Endothelial cell of umbilical vein (primary cell): ENCODE measurements around the gene MKNK1. TPM values are rescaled to one million over a fixed set of nuclear protein-coding genes. Genes with fewer than 3 reads are reported as not detected.

Experiments
- BruUV-seq: library from RNA; stranded (reverse); fragments of 400-500 nt; replicated peaks from 2 replicates; lab custom pipeline; 2021; lab: Mats Ljungman, UMichigan
- CTCF ChIA-PET: fragments of 300-600, 350-600 bp; sonication (Branson Sonifier 250); formaldehyde crosslinking; loops from one replicate; lab custom pipeline; 2021; ENCODE audit warnings: antibody characterized with exemption, inconsistent platforms; lab: Charles Lee
- POLR2A ChIA-PET: fragments of 300-600, 350-600 bp; sonication (Branson Sonifier 250); formaldehyde crosslinking; loops from one replicate; lab custom pipeline; 2021; ENCODE audit warnings: antibody characterized with exemption, inconsistent platforms; lab: Charles Lee
- DNase-seq: peaks from one replicate; pipeline ENCODE4 v3.0.0-alpha.2; 2011; ENCODE audit warnings: low read depth, low spot score
- FAIRE-seq: peaks from 2 replicates; lab custom pipeline; 2011; peaks lifted over from hg19 to GRCh38; lab: Jason Lieb, UNC
- H2AFZ ChIP-seq: 2 replicates; pipeline ENCODE4 v1.6.0; 2012; ENCODE audit warnings: low read depth, low read length, control low read depth, inconsistent platforms
- H3K27ac ChIP-seq: 2 replicates; pipeline ENCODE4 v1.5.1; 2011; ENCODE audit warnings: low read depth, mild to moderate bottlenecking, control low read depth, low read length, moderate library complexity; ENCODE audit not compliant: insufficient read depth
- H3K27me3 ChIP-seq, 2 experiments: 2 replicates each; pipeline versions ENCODE4 v1.6.0 to v1.6.1; 2011; ENCODE audit warnings: low read length in 2 of 2, mixed read lengths in 1 of 2; ENCODE audit not compliant: control insufficient read depth in 2 of 2, insufficient read depth in 2 of 2
- H3K36me3 ChIP-seq, 2 experiments: 2 replicates in 1 of 2; 3 replicates in 1 of 2; pipeline ENCODE4 v1.5.1; 2011; ENCODE audit warnings: low read length in 2 of 2, mild to moderate bottlenecking in 1 of 2, moderate library complexity in 1 of 2; ENCODE audit not compliant: control insufficient read depth in 2 of 2, insufficient read depth in 2 of 2; ENCODE audit errors: extremely low read depth in 1 of 2
- H3K4me1 ChIP-seq: 3 replicates; pipeline ENCODE4 v1.5.1; 2011; ENCODE audit warnings: mild to moderate bottlenecking, low read length; ENCODE audit not compliant: control insufficient read depth, insufficient read depth; ENCODE audit errors: extremely low read depth
- H3K4me2 ChIP-seq: 2 replicates; pipeline ENCODE4 v1.6.1; 2011; ENCODE audit warnings: low read length, control low read depth, mixed read lengths; ENCODE audit not compliant: insufficient read depth
- H3K4me3 ChIP-seq, 3 experiments: fragments of 200-600 bp in 1 of 3; sonication (generic), shearing (Covaris generic) in 1 of 3; replicated peaks in 1 of 3; 2 replicates each; pipeline ENCODE4 v1.5.1; 2011 to 2016; ENCODE audit warnings: control low read depth in 3 of 3, low read length in 3 of 3, mild to moderate bottlenecking in 2 of 3, inconsistent platforms in 1 of 3, low read depth in 1 of 3, moderate library complexity in 1 of 3; ENCODE audit not compliant: insufficient read depth in 1 of 3
- H3K79me2 ChIP-seq: 2 replicates; pipeline ENCODE4 v1.6.0; 2012; ENCODE audit warnings: low read length, inconsistent platforms; ENCODE audit not compliant: control insufficient read depth, insufficient read depth
- H3K9ac ChIP-seq: replicated peaks from 2 replicates; pipeline ENCODE3; 2011; ENCODE audit warnings: low read length, control low read depth; ENCODE audit not compliant: insufficient read depth; ENCODE audit errors: extremely low read depth
- H3K9me1 ChIP-seq: replicated peaks from 3 replicates; pipeline ENCODE4 v1.6.0; 2011; ENCODE audit warnings: mild to moderate bottlenecking, low read length; ENCODE audit not compliant: control insufficient read depth, insufficient read depth; ENCODE audit errors: extremely low read depth
- H3K9me3 ChIP-seq: replicated peaks from 2 replicates; pipeline ENCODE4 v1.5.1; 2012; ENCODE audit warnings: low read length, inconsistent platforms; ENCODE audit not compliant: control insufficient read depth, insufficient read depth
- H4K20me1 ChIP-seq: replicated peaks from 2 replicates; pipeline ENCODE3; 2011; ENCODE audit warnings: mild to moderate bottlenecking, low read length; ENCODE audit not compliant: control insufficient read depth, insufficient read depth; ENCODE audit errors: extremely low read depth
- CTCF ChIP-seq, 2 donors: IDR thresholded peaks; 1 replicate in 1 of 2; 2 replicates in 1 of 2; pipeline ENCODE4 v1.5.1; 2011; ENCODE audit warnings: low read length in 2 of 2, mild to moderate bottlenecking in 2 of 2, moderate library complexity in 2 of 2, control low read depth in 1 of 2, inconsistent platforms in 1 of 2, low read depth in 1 of 2; ENCODE audit not compliant: insufficient read depth in 1 of 2; ENCODE audit errors: extremely low read depth in 1 of 2
- EZH2 ChIP-seq: IDR thresholded peaks from 2 replicates; pipeline ENCODE4 v1.6.1; 2012; ENCODE audit warnings: borderline replicate concordance, low read depth, mild to moderate bottlenecking, moderate library complexity, low read length, inconsistent platforms; ENCODE audit not compliant: severe bottlenecking
- FOS ChIP-seq: IDR thresholded peaks from 2 replicates; pipeline ENCODE4 v1.6.1; 2011; ENCODE audit warnings: mild to moderate bottlenecking, low read length, moderate library complexity, borderline replicate concordance; ENCODE audit not compliant: insufficient read depth
- GATA2 ChIP-seq: IDR thresholded peaks from 2 replicates; pipeline ENCODE4 v1.7.0; 2011; ENCODE audit warnings: low read depth, mild to moderate bottlenecking, moderate library complexity, mixed read lengths, low read length; ENCODE audit not compliant: insufficient read length, insufficient read depth
- JUN ChIP-seq: IDR thresholded peaks from 2 replicates; pipeline ENCODE4 v1.6.1; 2011; ENCODE audit warnings: borderline replicate concordance, low read depth; ENCODE audit not compliant: insufficient read length, insufficient read depth
- MAX ChIP-seq: IDR thresholded peaks from 2 replicates; pipeline ENCODE4 v1.6.1; 2011; ENCODE audit not compliant: insufficient read depth, insufficient read length
- MYC ChIP-seq: IDR thresholded peaks from one replicate; pipeline ENCODE4 v1.6.1; 2011; ENCODE audit warnings: mild to moderate bottlenecking, low read depth, low read length
- POLR2A ChIP-seq: IDR thresholded peaks from 2 replicates; pipeline ENCODE4 v1.6.1; 2012; ENCODE audit warnings: low read depth, mild to moderate bottlenecking, control low read depth, low read length
- POLR2AphosphoS5 ChIP-seq: IDR thresholded peaks from 2 replicates; pipeline ENCODE4 v1.6.1; 2012; ENCODE audit warnings: low read depth, mild to moderate bottlenecking, control low read depth, low read length, moderate library complexity; ENCODE audit not compliant: insufficient read depth
- dilution Hi-C: fragments of 300-500 bp; cut with MboI; formaldehyde crosslinking; loops from one replicate; pipeline ENCODE4 v1.15.0; 2019; ENCODE audit warnings: low sequenced_read_pairs; ENCODE audit not compliant: extremely low pct_ligation_motif_present
- intact Hi-C: fragments of 100-400 bp; cut with micrococcal nuclease; formaldehyde crosslinking; loops from one replicate; pipeline ENCODE4 v1.10.0; 2022
- polyA plus RNA-seq, 4 experiments: library from polyadenylated mRNA; depleted of rRNA in 3 of 4; stranded (reverse) in 3 of 4; unstranded in 1 of 4; fragments of >200 nt; gene quantifications; 2 replicates each; pipeline versions ENCODE4 v1.2.1 to v1.2.3, GENCODE V29; 2011 to 2012; ENCODE audit warnings: missing spikeins in 1 of 4
- total RNA-seq: library from RNA; stranded (reverse); gene quantifications from 2 replicates; pipeline ENCODE4 v1.2.3, GENCODE V29; 2021

Gene MKNK1
- total and polyA plus RNA-seq, 2 donors (not counting 3 experiments of a cell fraction or from before 2014, with no cell fraction given), result 32.9 to 42.6 TPM

- POLR2A ChIA-PET, result no interaction called here
- no peaks in the 10 kb centered on the region for H3K27me3 ChIP-seq
- no peaks in the 10 kb centered on the region for H4K20me1 ChIP-seq
- dilution Hi-C loops, result no loop called here
- TF ChIP-seq MAX, result no peak
- no peak overlapping the region for H3K27ac ChIP-seq
- FAIRE-seq (peak; percentile 55), DNase-seq (no peak)
- H3K9ac ChIP-seq, result peak overlapping the region; percentile 76
- CTCF ChIA-PET, result interaction anchor here (0.7 to 2.9 kb wide), 10 partner anchors 10 to 576 kb away, joined by 3 to 13 read pairs (median 5); partner anchors contain the start of genes ATPAF1 and MOB3C
- H3K4me2 ChIP-seq, result peak overlapping the region; percentile 85
- no peaks in the 10 kb centered on the region for H3K79me2 ChIP-seq
- H3K4me3 ChIP-seq, result peak overlapping the region; percentile 67 to 75 (median 69)
- H3K4me1 ChIP-seq, result peaks cover 13% of the 10 kb centered on the region
- BruUV-seq, result no TSS peak
- H3K36me3 ChIP-seq, result peaks cover 0 to 1% of the 10 kb centered on the region in 2 experiments
- H3K9me1 ChIP-seq, result no peaks in the 10 kb centered on the region
- peak overlapping the region; percentile 97 for H2AFZ ChIP-seq
- no peaks in the 10 kb centered on the region for H3K9me3 ChIP-seq
- intact Hi-C loops, result no loop called here
These were observed 599 bp downstream of the MKNK1 start for GRCh38 chr1:46603481-46603857.

GRCh38 chr1:46601257-46602007 lies 2.6 kb downstream of the MKNK1 start:
- CTCF ChIA-PET, result interaction anchor here (0.7 to 2.0 kb wide), 2 partner anchors 11 to 15 kb away, joined by 3 to 6 read pairs; partner anchors contain the start of gene MOB3C
- intact Hi-C loops, result no loop called here
- H3K4me2 ChIP-seq, result no peak overlapping the region

More at GRCh38 chr1:46601257-46602007, 2.6 kb downstream of the MKNK1 start:
- Histone ChIP-seq H3K9ac (no peak overlapping the region), H2AFZ (no peak overlapping the region), H3K27ac (no peak overlapping the region), H3K9me1 (no peaks in the 10 kb centered on the region), H3K79me2 (no peaks in the 10 kb centered on the region), H3K9me3 (no peaks in the 10 kb centered on the region), H4K20me1 (no peaks in the 10 kb centered on the region), H3K4me1 (peaks cover 13% of the 10 kb centered on the region), H3K4me3 (no peak overlapping the region), H3K27me3 (no peaks in the 10 kb centered on the region), H3K36me3 (no peaks in the 10 kb centered on the region)
- no peak for FAIRE-seq
- TF ChIP-seq FOS (no peak), GATA2 (no peak), EZH2 (no peak), MAX (no peak), JUN (no peak), POLR2A (no peak), POLR2AphosphoS5 (no peak), MYC (no peak), CTCF (IDR thresholded peaks at IDR 0.05; ENCODE audit: extremely low read depth in 1 of 2, insufficient read depth in 1 of 2, low read depth in 1 of 2, low read length in 2 of 2) (no peak)
- BruUV-seq, result TSS peak; percentile 1
- POLR2A ChIA-PET, result no interaction called here
- dilution Hi-C loops, result no loop called here
- DNase-seq, result no peak
